A549 (cell line): Measurements from ENCODE around the gene CD164L2.

Experiments used
- CEBPB ChIP-seq, 2 experiments: fragments of >200 bp in 1 of 2; sonication (Bioruptor Twin) in 1 of 2; formaldehyde crosslinking in 1 of 2; IDR thresholded peaks; 2 replicates each; pipeline ENCODE4 v1.6.1; 2012 to 2016
- CTCF ChIP-seq: fragments of >200 bp; sonication (Bioruptor Twin); formaldehyde crosslinking; IDR thresholded peaks from 3 replicates; pipeline ENCODE4 v1.5.1; 2016
- POLR2A ChIP-seq: IDR thresholded peaks from 2 replicates; pipeline ENCODE4 v1.6.1; 2012; ENCODE audit warnings: mild to moderate bottlenecking, low read length
- ZFP36 ChIP-seq: fragments of 450-650 bp; IDR thresholded peaks from 2 replicates; pipeline ENCODE4 v1.6.1; 2014; ENCODE audit warnings: borderline replicate concordance; ENCODE audit not compliant: partially characterized antibody

GRCh38 chr1:27391511-27392095, 8.5 kb upstream of the CD164L2 start:
- no peak for TF ChIP-seq ZFP36
- no peak for TF ChIP-seq CTCF
- no peak for TF ChIP-seq POLR2A
- no peak for TF ChIP-seq CEBPB (IDR thresholded peaks at IDR 0.05)
